ENCODE results near the gene ABCF1.

The ABCF1 gene

GRCh38 chr6:30560930-30561329 lies 10.3 kb upstream of the ABCF1 start:
- DNase-seq: no peak

DNA sequence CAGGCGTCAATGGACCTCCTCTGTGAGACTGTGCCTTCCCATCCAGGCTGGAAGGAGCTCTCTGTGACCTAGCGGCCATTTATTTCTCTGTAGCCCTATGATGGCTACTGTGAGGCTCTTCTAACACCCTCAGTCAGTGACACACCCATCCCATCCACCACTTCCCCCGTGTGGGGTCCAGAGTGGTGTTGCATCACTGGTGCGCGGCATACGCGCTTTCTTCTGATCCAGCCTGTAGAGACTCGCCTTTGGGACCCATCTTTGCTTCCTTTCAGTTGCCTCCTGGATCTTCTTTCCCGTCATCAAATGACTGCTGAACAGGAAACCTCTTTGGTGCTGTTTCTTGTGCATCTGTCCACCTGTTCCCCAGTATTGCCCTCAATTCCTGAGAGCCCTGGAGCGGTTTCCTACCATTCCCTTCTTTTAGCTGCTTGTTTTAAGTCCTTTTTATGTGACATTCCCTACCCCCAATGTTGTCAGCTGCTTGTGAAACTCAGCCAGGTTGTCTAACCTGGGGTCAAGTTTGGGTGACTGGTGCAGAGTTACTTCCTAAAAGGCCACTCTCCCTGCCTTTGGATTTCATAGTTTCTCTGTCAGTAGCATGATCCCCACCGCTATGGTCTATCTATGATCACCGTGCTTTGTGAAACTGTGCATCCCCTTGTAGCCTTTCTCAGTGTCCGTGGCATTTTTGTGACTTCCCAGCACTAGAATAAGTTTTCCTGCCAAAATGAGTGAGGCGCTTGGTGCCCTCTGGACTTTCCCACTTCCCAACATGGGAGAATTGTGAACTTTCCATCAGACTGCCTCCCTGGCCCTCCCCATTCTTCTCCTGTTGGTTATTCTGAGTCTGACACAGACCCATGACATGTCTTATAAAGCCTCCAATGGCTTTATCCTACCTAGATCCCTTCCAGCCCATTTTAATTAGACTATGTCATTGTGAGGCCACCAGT lies 8.5 kb upstream of the ABCF1 start:
- no peak for DNase-seq

GRCh38 chr6:30564114-30564513 lies 7.1 kb upstream of the ABCF1 start:
- no peak for DNase-seq

DNA sequence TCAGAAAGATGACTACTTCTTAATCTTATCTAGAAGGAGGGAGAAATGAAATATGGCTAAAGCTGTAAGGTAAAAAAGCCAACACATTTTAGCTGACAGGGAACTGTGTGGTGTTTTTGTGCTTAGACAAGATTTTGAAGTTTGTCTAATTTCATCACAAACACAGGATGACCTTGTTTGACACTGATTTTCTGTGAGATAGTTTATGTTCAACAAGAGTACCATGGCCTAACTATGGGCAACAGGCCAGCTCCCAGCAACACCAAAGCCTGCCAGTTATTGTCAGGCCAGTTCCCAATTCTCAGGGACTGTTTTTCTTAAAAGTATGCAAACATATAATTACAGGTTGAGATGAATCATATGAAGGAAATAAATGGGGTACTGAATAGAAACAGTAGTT lies 5.5 kb upstream of the ABCF1 start:
- no peak for DNase-seq

DNA sequence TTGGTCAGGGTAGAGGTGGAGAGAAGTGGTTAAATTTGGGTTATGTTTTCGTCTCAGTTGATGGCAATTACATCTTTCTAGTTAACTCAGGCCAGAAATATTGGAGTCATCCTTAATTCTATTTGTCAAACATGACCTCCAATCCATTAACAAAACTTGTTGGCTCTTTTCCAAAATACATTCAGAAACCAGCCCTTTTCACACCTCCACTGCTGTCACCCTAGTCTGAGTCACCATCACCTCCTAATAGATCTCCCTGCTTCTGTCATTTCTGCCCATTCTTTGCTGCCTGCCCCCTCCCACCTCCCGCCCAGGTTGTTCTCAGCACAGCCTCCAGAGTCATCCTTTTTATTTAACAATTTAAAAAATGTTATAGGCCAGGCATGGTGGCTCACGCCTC lies 3.0 kb upstream of the ABCF1 start:
- DNase-seq: no peak

DNA sequence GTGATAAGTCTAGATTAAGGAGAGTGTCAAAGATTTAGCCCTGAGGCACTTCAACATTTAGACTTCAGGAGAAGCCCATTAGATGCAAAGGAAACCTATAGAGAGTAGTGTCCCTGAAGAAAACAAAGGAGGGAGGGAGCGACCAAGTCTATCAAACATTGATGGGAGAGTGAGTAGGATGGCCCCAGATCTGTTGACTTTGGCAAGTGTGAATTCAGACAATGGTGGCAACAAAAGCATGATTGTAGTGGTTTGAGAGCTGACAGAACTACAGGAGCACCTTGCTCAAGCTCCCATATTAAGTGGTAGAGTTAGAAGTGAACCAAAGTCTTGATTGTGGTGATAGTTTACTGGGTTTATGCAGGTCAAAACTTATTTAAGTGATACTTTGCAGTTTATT lies 979 bp upstream of the ABCF1 start:
- no peak for DNase-seq

DNA sequence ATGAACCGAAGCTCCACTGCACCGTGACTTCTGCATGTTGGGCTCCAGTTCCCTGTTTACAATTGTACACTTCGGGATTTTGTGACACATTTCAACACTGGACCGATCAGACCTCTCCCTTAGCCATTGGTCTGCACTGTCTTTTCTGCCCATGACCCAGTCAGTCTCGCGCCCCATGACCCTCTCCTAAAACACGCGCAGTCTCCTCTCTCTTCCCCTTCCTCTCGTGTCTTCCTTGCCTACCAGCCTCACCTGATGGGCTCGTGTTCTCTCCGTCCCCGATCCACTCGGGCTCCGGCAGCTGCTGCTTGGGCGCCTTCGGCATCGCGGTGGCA lies 535 bp upstream of the ABCF1 start:
- no peak for DNase-seq

DNA sequence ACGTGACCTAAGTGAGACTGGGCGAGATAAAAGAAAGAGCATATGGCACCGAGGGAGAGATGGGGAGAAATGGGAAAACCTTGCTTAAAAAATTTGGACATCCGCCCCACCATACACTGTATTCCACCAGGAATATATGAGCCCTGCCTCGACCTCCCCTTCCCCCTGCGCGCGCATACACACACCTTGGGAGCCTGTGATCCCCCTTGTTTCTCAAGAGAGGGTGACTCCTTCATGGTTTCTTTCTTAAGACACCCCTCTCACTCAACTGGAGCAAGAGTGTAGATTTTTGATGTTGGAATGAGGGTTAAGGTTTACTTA lies 480 bp downstream of the ABCF1 start:
- no peak for DNase-seq

DNA sequence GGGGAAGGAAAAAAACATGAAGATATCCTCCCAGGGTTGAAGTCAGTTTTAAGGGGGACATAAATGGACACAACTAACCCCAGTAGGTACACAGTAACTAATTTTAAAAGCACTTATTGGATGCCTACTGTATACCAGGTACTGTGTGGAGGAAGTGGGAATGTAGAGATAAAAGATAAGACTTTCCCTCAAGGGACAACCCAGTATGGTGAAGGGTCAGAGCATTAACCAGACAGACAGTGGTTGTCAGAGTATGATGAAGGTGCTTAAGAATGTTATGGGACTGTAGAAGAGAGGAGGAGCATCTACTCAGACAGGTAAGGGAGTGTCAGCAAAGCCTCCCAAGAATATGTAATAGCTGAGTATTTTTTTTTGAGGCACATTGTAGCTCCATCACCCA lies 906 bp downstream of the ABCF1 start:
- no peak for DNase-seq

- no peak for DNase-seq
These were observed 1.9 kb downstream of the ABCF1 start for GRCh38 chr6:30573113-30573512.

DNA sequence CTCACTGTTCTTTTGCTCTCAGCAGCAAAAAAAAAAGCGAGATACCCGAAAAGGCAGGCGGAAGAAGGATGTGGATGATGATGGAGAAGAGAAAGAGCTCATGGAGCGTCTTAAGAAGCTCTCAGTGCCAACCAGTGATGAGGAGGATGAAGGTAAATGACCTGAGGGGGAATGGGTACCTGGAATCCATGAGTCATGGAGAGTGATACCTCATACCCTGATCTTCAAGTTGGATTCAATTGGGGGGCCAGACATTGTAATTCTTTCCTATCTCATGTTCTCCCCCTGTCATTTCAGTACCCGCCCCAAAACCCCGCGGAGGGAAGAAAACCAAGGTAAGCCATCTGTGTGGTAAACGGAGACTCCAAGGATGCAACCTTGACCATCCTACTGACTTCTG lies 6.8 kb downstream of the ABCF1 start:
- DNase-seq: no peak

GRCh38 chr6:30583921-30584320 lies 12.7 kb downstream of the ABCF1 start:
- no peak for DNase-seq

DNA sequence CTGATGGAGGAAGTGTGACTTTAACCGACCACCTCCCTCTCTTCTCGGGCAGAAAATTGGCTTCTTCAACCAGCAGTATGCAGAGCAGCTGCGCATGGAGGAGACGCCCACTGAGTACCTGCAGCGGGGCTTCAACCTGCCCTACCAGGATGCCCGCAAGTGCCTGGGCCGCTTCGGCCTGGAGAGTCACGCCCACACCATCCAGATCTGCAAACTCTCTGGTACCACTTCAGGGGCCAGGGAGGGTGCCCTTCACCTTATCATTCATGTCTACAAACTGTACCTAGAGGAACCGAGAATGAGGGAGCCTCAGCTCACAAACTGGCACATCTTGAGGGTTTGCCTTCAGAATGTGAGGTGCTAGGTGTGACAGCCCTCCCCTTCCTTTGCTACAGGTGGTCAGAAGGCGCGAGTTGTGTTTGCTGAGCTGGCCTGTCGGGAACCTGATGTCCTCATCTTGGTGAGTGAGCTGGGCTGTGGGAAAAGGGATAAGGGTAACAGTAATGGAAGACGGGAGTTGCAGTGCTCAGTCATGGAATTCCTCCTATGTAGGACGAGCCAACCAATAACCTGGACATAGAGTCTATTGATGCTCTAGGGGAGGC lies 18.6 kb downstream of the ABCF1 start:
- DNase-seq: no peak

DNA sequence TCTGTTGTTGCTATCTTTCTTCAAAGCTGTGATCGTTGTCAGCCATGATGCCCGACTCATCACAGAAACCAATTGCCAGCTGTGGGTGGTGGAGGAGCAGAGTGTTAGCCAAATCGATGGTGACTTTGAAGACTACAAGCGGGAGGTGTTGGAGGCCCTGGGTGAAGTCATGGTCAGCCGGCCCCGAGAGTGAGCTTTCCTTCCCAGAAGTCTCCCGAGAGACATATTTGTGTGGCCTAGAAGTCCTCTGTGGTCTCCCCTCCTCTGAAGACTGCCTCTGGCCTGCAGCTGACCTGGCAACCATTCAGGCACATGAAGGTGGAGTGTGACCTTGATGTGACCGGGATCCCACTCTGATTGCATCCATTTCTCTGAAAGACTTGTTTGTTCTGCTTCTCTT lies 19.3 kb downstream of the ABCF1 start:
- no peak for DNase-seq

DNA sequence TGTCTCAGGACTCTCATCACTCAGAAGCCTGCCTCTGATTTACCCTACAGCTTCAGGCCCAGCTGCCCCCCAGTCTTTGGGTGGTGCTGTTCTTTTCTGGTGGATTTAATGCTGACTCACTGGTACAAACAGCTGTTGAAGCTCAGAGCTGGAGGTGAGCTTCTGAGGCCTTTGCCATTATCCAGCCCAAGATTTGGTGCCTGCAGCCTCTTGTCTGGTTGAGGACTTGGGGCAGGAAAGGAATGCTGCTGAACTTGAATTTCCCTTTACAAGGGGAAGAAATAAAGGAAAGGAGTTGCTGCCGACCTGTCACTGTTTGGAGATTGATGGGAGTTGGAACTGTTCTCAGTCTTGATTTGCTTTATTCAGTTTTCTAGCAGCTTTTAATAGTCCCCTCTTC lies 19.8 kb downstream of the ABCF1 start:
- DNase-seq: no peak

DNA sequence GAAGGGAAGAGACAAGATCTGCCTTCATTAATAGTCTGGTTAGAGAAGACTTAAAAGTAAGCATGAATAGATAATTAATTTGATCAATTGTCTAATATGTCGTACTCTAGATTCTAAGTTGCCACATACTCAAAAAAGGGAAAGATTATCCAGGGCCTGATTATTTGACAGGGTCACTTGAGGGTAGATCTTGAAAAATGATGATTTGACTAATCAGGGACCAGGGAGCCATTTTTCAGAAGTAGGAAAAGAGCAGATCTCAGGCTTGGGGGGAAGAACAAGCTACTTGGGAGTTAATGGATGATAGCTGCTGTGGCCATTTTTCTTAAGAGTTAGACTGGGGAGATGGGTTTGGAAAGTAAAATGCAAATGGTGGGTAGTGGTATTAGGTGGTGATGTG lies 21.0 kb downstream of the ABCF1 start:
- no peak for DNase-seq

GRCh38 chr6:30597315-30598144 lies 26.3 kb downstream of the ABCF1 start:
- peak; percentile 74 for DNase-seq

DNA sequence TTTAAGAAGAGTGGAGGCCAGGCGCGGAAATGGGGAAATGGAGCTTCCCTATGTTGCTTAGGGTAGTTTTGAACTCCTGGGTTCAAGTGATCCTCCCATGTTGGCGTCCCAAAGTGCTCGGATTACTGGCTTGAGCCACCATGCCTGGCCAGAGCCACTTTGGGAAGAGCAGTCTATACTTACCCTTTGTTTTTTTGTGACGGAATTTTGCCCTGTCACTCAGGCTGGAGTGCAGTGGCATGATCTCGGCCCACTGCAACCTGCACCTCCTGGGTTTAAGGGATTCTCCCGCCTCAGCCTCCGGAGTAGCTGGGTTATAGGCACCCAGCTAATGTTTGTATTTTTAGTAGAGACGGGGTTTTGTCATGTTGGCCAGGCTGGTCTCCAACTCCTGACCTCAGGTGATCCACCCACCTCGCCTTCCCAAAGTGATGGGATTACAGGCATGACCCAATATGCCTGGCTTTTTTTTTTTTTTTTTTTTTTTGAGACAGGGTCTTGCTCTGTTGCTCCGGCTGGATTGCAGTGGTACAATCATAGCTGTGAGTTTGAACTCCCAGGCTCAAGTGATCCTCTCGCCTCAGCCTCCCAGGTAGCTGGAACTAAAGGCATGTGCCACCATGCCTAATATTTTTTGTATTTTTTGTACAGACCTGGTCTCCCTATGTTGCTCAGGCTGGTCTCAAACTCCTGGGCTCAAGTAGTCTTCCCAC lies 27.8 kb downstream of the ABCF1 start:
- DNase-seq: no peak

GRCh38 chr6:30599625-30600324 lies 28.5 kb downstream of the ABCF1 start:
- no peak for DNase-seq

DNA sequence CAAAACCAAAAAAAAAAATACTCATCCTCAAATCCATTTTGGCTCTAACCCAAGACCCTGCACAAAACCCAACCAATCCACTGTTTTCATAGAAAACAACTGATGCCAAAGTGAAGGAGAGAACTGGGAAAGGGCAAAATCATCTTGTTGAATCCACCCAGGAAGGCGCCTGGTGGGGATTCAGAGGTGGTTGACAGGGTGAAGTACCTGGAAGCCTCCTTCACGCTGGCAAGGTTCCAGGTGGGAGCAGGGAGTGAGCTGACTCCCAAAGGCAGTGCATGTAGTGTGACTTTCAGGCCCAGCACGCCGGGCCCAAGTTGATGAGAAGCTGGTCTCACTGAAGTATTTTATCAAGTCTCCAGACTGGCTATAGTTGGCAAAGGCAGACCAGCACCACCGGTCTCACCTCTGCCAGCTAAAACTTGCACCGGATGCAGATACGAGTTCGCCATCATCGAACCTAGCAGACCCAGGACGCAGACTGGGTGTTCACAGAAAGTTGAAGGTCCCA lies 29.3 kb downstream of the ABCF1 start:
- no peak for DNase-seq

GRCh38 chr6:30601436-30601814 lies 30.2 kb downstream of the ABCF1 start:
- DNase-seq: no peak

GRCh38 chr6:30601815-30602641 lies 30.8 kb downstream of the ABCF1 start:
- DNase-seq: no peak

All from NCI-H510A treated with DMSO at 0.1 percent for 48 hours (cell line).